NT2/D1 (cell line): ENCODE data around the gene SERPINB1.

Experiments
- SUZ12 ChIP-seq: IDR thresholded peaks from 2 replicates; pipeline ENCODE4 v1.6.1; 2011; ENCODE audit not compliant: insufficient read length, insufficient read depth; ENCODE audit errors: extremely low read depth
- YY1 ChIP-seq: IDR thresholded peaks from 2 replicates; pipeline ENCODE4 v1.6.1; 2011; ENCODE audit not compliant: insufficient read length, insufficient read depth
- ZNF274 ChIP-seq: IDR thresholded peaks from 2 replicates; pipeline ENCODE4 v1.6.1; 2011; ENCODE audit warnings: mild to moderate bottlenecking, low read depth, low read length

GRCh38 chr6:2861822-2862164 is 20.1 kb upstream of the SERPINB1 start:
- TF ChIP-seq SUZ12 = no peak
- TF ChIP-seq ZNF274 = no peak
- TF ChIP-seq YY1 = no peak
